ENCODE data around the gene ELFN2.
A peak's percentile ranks its signal among the peaks of the same experiment; 100 is the strongest.

The ELFN2 gene

GRCh38 chr22:37426706-37427134 is 559 bp downstream of the ELFN2 start:
- no peak for DNase-seq

DNA sequence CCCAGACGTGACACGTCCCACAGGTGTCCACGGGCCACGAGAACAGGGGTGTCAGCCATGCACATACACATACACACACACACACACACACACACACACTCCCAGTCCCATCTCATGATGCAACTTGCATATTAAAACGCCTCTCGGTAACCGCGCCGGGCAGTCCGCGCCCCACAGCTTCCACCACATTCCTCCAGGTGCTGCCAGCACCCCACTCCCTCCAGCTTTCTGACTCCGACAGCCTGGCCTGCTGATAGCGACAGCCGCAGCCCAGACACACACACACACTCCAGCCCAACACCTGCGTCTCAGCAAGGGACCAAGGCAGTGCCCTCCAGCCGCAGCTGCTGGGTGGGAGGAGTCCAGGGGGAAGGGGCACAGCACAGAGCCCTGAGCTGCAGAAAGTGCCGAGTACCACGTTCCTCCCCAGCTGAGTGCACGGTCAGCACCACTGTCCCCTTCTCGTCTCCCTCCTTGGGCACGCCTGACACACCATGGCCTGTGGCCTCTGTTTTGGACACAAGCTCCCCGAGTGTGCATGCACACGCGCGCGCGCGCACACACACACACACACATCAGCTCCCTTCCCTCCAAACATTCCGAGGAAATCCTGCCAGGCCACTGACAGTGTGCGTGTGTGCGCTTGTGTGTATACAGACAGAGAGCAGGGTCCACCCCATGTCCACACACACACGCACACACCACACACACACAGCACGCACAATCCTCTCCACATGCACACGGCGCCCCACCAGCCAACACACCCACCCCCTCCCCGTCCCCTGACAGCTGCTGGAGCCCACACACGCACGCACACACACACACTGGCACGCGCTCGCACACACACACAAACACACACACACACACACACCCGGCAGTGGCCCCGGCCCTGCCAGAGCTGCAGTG is 1.2 kb downstream of the ELFN2 start:
- peak; percentile 55 for DNase-seq

GRCh38 chr22:37425369-37425768 is 1.9 kb downstream of the ELFN2 start:
- no peak for DNase-seq

GRCh38 chr22:37423283-37423682 is 4.0 kb downstream of the ELFN2 start:
- DNase-seq, result no peak

DNA sequence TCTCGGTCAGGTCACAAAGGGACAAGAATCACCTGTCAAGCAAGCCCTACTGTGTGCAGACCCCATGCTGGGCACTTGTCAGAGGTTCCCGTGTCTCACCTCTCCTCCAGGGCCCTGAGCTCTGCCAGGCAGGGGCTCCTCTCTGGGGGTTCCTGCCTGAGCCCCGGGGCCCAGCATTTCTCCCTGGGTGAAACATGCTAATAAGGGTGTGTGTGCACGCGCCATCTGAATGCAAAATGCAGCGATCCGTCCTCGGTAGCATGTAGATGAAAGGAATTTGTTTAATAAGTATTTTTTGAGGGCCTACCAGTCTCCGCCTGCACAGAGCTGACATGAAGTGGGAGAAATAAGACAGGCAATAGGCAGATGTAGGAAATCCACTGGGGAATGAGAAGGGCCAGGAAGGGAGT is 5.8 kb downstream of the ELFN2 start:
- no peak for DNase-seq

- DNase-seq, result no peak
Measured at GRCh38 chr22:37420686-37421467, 6.4 kb downstream of the ELFN2 start.

- DNase-seq, result no peak
Measured at GRCh38 chr22:37419969-37420685, 7.2 kb downstream of the ELFN2 start.

DNA sequence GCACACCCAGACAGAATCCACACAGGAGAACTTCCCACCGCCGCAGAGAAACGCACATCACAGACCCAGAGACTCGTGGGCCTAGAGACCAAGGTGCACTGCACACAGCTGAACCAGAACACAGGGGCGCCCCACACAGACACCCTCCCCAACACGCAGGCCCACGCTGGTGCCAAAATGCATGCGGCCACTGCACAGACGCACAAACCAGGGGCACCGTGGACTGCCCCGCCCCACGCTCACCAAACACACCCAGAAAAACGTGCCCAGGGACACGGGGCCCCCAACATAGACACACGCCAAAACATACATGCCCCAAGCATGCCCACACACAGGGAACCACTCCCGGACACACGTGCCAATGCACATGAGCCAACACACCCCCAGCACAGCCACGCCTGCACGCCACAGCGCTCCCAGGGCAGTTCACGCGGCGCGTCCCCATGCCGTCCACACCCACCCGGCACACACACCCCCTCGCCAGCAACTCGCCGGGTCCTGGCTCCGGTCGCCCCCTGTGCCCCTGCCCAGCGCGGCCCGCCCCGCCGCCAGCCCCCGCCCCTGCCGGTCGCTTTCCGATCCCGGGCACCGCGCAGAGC is 7.8 kb downstream of the ELFN2 start:
- no peak for DNase-seq

DNA sequence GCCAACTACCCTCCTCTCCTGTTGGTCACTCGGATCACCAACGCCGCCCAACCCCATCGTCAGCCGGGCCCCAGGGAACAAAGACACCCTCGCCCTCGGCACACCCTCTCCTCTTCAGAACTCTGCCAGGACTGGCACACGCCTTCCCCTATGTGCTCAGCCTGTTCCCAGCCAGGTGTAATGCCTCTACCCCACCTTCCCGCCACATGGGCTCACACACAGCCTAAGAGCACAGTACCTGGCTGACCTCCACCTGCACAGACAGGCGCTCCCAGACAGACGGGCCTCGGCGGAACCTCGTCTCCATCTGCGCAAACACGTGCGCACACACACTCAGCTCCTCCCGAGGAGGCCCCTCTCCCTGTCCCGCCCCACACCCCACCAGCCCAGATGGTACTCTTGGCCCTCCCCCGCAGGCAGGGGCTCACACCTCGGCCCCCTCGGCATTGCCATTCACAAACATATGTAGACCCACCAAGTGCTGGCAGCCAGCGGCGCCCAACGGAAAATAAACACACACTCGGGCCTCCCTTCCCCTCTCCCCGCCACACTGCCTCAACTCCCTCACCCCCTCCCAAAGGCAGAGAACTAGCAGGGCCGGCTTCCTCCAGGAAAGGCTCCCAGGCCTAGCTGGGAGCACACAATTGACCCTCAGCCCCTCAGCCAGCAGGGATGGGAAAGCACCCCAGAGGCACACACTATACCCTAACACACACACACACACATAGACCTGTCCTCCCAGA is 8.5 kb downstream of the ELFN2 start:
- DNase-seq, result no peak

- no peak for DNase-seq
Measured at GRCh38 chr22:37417677-37418348, 9.5 kb downstream of the ELFN2 start.

- DNase-seq, result no peak
Measured at GRCh38 chr22:37417264-37417663, 10.0 kb downstream of the ELFN2 start.

GRCh38 chr22:37416827-37417226 is 10.5 kb downstream of the ELFN2 start:
- peak; percentile 49 for DNase-seq

DNA sequence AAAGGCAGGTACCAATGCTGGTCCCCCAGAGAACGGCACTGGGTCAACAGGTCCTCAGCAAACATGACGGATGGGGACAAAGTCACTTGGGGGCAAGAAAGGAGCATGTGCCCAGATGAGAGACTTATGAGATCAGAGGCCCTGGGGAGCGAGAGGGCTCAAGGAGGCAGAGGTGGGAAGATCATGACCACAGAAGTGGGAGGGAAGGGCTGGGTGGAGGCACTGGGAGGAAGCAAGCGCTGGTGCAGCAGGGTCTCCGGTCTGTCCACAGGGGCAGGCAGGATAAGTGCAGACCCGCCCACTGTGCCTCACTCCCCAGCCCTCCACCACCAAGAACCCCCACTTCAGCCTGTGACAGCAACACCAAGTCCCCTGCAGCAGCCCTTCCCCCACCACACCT is 10.9 kb downstream of the ELFN2 start:
- no peak for DNase-seq

GRCh38 chr22:37415210-37415609 is 12.1 kb downstream of the ELFN2 start:
- no peak for DNase-seq

DNA sequence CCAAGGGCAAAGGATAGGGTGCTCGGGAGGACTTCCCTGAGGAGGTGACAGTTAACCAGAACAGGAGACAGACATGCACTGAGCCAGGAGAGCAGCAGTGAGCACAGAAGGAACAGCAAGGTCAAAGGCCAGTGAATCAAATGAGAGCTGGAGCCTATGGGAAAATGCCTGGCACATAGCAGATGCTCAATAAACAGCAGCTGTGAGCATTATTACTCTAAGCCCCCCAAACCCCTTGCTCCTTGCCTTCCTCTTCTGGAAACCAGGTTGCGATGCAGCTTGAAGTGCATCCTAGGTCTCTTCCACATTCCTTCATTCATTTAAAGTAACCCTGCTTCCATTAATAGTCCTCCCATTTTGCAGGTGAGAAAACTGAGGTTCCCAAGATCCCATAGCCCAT is 13.0 kb downstream of the ELFN2 start:
- no peak for DNase-seq

DNA sequence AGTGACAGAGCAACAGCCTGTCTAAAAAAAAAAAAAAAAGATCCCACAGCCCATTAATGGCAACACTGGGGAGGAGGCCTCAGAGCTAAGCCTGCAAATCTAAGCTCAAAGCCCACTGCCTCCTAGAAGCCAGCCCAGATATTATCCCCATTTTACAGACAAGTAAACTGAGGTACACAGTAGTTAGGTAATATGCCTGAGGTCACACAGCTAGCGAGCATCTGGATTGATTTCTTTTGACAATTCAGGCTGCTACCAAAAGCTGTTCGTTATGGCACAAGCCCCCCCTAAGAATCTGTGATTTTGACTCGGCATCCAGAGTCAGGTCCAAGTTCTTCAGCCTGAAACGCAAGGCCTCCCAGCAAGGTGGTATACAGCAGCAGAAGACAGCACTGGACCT is 13.7 kb downstream of the ELFN2 start:
- no peak for DNase-seq

- no peak for DNase-seq
Measured at GRCh38 chr22:37412495-37413250, 14.6 kb downstream of the ELFN2 start.

GRCh38 chr22:37411655-37412054 is 15.6 kb downstream of the ELFN2 start:
- no peak for DNase-seq

DNA sequence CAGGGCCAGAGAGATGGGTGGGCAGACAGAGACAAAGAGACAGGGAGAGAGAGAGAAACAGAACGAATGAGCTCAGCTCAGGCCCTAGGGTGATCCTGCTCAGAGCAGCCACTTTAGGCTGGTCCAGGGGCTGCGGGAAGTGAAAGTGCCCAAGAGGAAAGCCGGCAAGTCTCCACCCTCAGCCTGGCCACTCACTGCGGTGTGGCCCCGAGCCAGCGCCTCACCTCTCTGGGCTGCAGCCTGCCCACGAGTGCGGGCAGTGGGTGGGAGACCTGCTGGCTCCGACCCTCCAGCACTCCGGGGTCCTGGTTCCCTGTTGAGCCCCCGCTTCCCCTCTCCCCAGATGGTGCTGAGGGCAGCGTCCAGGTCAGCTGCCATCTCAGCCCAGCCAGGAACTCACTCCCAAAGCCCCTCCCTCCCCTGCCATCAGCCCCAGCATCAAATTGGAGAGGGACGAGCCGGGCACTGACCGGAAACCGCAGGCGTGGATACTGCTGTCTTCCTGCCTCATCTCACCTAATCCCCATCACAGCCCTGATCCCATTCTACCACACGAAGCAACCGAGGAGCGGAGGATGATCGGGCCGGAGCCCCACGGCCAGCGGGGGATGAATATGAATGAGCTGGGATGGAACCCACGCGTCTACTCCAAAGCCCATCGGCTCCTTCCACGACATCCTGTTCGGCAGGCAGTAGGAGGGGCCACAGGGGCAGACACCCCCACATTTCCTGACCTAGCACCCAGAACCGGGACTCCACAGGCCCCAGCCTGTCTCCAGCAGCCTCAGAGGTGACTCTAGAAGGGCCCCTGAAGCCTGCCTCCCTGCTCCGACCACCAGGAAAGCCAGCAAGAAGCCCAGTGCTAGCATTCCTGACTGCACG is 16.9 kb downstream of the ELFN2 start:
- no peak for DNase-seq

Measured in femur (tissue), 1 donor.